Astrocyte (in vitro differentiated cells and primary cell): ENCODE results near the gene ABHD16A. TPM values are rescaled to one million over a fixed set of nuclear protein-coding genes. Genes with fewer than 3 reads are reported as not detected.

Source experiments
- DNase-seq: peaks from one replicate; pipeline ENCODE4 v3.0.0-alpha.2; 2010; ENCODE audit warnings: low read depth
- FAIRE-seq: peaks from 2 replicates; lab custom pipeline; 2011; peaks lifted over from hg19 to GRCh38; lab: Jason Lieb, UNC
- H2AFZ ChIP-seq: 2 replicates; pipeline ENCODE4 v1.6.0; 2012; ENCODE audit warnings: low read depth, low read length, inconsistent platforms
- H3K27ac ChIP-seq: 2 replicates; pipeline ENCODE4 v1.5.1; 2011; ENCODE audit warnings: low read depth, low read length, inconsistent platforms
- H3K27me3 ChIP-seq: 2 replicates; pipeline ENCODE4 v1.6.0; 2011; ENCODE audit warnings: low read length, inconsistent platforms; ENCODE audit not compliant: insufficient read depth
- H3K36me3 ChIP-seq: 2 replicates; pipeline ENCODE4 v1.5.1; 2011; ENCODE audit warnings: low read length, inconsistent platforms; ENCODE audit not compliant: insufficient read depth
- H3K4me1 ChIP-seq: 2 replicates; pipeline ENCODE4 v1.5.1; 2011; ENCODE audit warnings: low read length, inconsistent platforms; ENCODE audit not compliant: insufficient read depth
- H3K4me2 ChIP-seq: 2 replicates; pipeline ENCODE4 v1.6.0; 2012; ENCODE audit warnings: low read length, inconsistent platforms
- H3K4me3 ChIP-seq: 2 replicates; pipeline ENCODE4 v1.5.1; 2011; ENCODE audit warnings: low read depth, mild to moderate bottlenecking, low read length, inconsistent platforms; ENCODE audit not compliant: insufficient read depth
- H3K79me2 ChIP-seq: 2 replicates; pipeline ENCODE4 v1.6.0; 2012; ENCODE audit warnings: mild to moderate bottlenecking, low read length, inconsistent platforms; ENCODE audit not compliant: insufficient read depth
- H3K9ac ChIP-seq: 2 replicates; pipeline ENCODE4 v1.6.0; 2012; ENCODE audit warnings: mild to moderate bottlenecking, low read length, inconsistent platforms
- H3K9me3 ChIP-seq: 2 replicates; pipeline ENCODE4 v1.5.1; 2012; ENCODE audit warnings: low read depth, mild to moderate bottlenecking, low read length, inconsistent platforms; ENCODE audit not compliant: insufficient read depth
- H4K20me1 ChIP-seq: 2 replicates; pipeline ENCODE4 v1.6.0; 2012; ENCODE audit warnings: low read length, inconsistent platforms; ENCODE audit not compliant: insufficient read depth
- H3K27ac Mint-ChIP-seq: one replicate; pipeline ENCODE4 v1.8.0; 2021; ENCODE audit warnings: mild to moderate bottlenecking, mixed read lengths; ENCODE audit not compliant: unreplicated experiment
- H3K27me3 Mint-ChIP-seq: one replicate; pipeline ENCODE4 v1.8.0; 2021; ENCODE audit warnings: low read depth, mixed read lengths; ENCODE audit not compliant: unreplicated experiment
- H3K36me3 Mint-ChIP-seq: one replicate; pipeline ENCODE4 v1.8.0; 2021; ENCODE audit warnings: low read depth, mixed read lengths; ENCODE audit not compliant: unreplicated experiment
- H3K4me1 Mint-ChIP-seq: one replicate; pipeline ENCODE4 v1.8.0; 2021; ENCODE audit warnings: low read depth, mixed read lengths; ENCODE audit not compliant: unreplicated experiment
- H3K4me3 Mint-ChIP-seq: one replicate; pipeline ENCODE4 v1.8.0; 2021; ENCODE audit warnings: mild to moderate bottlenecking, moderate library complexity, mixed read lengths; ENCODE audit not compliant: unreplicated experiment
- H3K9me3 Mint-ChIP-seq: one replicate; pipeline ENCODE4 v1.8.0; 2021; ENCODE audit warnings: mild to moderate bottlenecking, mixed read lengths; ENCODE audit not compliant: unreplicated experiment
- CTCF ChIP-seq: IDR thresholded peaks from 2 replicates; pipeline ENCODE4 v1.5.1; 2011; ENCODE audit warnings: low read depth, mild to moderate bottlenecking, inconsistent platforms, low read length, moderate library complexity; ENCODE audit not compliant: insufficient read depth
- EZH2 ChIP-seq: IDR thresholded peaks from 2 replicates; pipeline ENCODE4 v1.6.1; 2012; ENCODE audit warnings: mild to moderate bottlenecking, low read length, inconsistent platforms; ENCODE audit not compliant: insufficient read depth
- total RNA-seq: library from RNA; stranded (reverse); gene quantifications from 2 replicates; pipeline ENCODE4 v1.2.1, GENCODE V29; 2021

Gene ABHD16A
- total RNA-seq, 1 donor from 2014 or later: 38.3 TPM

- peak overlapping the region; percentile 76 for H3K9ac ChIP-seq
- H3K27ac Mint-ChIP-seq: no peak overlapping the region
Observed at GRCh38 chr6:31681135-31681671, 21.9 kb downstream of the ABHD16A start.

GRCh38 chr6:31680226-31681134, 22.6 kb downstream of the ABHD16A start, which contains the start of gene LY6G5C:
LY6G5C (minus strand) TSS chr6:31681067; CDS start chr6:31680373, 694 bp downstream.
- H3K27ac Mint-ChIP-seq: no peak within 1 kb of the TSS

More at GRCh38 chr6:31681135-31681671, 21.9 kb downstream of the ABHD16A start:
- no peaks in the 10 kb centered on the region for H4K20me1 ChIP-seq
- peak overlapping the region; percentile 51 for H3K4me3 Mint-ChIP-seq
- H2AFZ ChIP-seq: peak overlapping the region; percentile 68
- TF ChIP-seq CTCF (no peak), EZH2 (no peak)
- H3K4me3 ChIP-seq: peak overlapping the region; percentile 63
- H3K27ac ChIP-seq: peak overlapping the region; percentile 39
- H3K79me2 ChIP-seq: no peaks in the 10 kb centered on the region
- peaks cover 7% of the 10 kb centered on the region for H3K4me1 Mint-ChIP-seq
- H3K4me1 ChIP-seq: peaks cover 11% of the 10 kb centered on the region
- H3K27me3 Mint-ChIP-seq: peaks cover 12% of the 10 kb centered on the region
- FAIRE-seq (no peak), DNase-seq (peak; percentile 10)
- H3K4me2 ChIP-seq: peak overlapping the region; percentile 96
- no peaks in the 10 kb centered on the region for H3K9me3 ChIP-seq
- H3K36me3 Mint-ChIP-seq: peaks cover 18% of the 10 kb centered on the region
- H3K9me3 Mint-ChIP-seq: no peaks in the 10 kb centered on the region
- no peaks in the 10 kb centered on the region for H3K27me3 ChIP-seq
- peaks cover 3% of the 10 kb centered on the region for H3K36me3 ChIP-seq

More at GRCh38 chr6:31680226-31681134, 22.6 kb downstream of the ABHD16A start, which contains the start of gene LY6G5C:
- Histone ChIP-seq H4K20me1 (no peaks in the 10 kb centered on the region), H2AFZ (peak within 1 kb of the TSS; percentile 68), H3K9me3 (no peaks in the 10 kb centered on the region), H3K27me3 (no peaks in the 10 kb centered on the region), H3K4me3 (peak within 1 kb of the TSS; percentile 63), H3K79me2 (no peaks in the 10 kb centered on the region), H3K27ac (peak within 1 kb of the TSS; percentile 39), H3K9ac (peak within 1 kb of the TSS; percentile 76), H3K4me2 (peak within 1 kb of the TSS; percentile 96), H3K4me1 (peaks cover 11% of the 10 kb centered on the region), H3K36me3 (peaks cover 3% of the 10 kb centered on the region)
- Mint-ChIP-seq H3K9me3 (no peaks in the 10 kb centered on the region), H3K36me3 (peaks cover 11% of the 10 kb centered on the region), H3K4me3 (peak within 1 kb of the TSS; percentile 51), H3K27me3 (peaks cover 12% of the 10 kb centered on the region), H3K4me1 (peaks cover 7% of the 10 kb centered on the region)
- peak; percentile 77 for DNase-seq
- TF ChIP-seq EZH2: no peak
- TF ChIP-seq CTCF: peak; percentile 57
- FAIRE-seq: peak; percentile 29
